Cerebellar nuclear complex (tissue), 1 donor: ENCODE data around the gene KCNH8.

Source experiments
- DNase-seq, 2 experiments: peaks; one replicate each; lab custom pipeline; 2025; lab: John Stamatoyannopoulos, UW

Gene KCNH8

GRCh38 chr3:19250959-19251610 is 102.8 kb downstream of the KCNH8 start:
- DNase-seq = no peak

- DNase-seq = no peak
Observed at GRCh38 chr3:19254189-19254588, 105.9 kb downstream of the KCNH8 start.

GRCh38 chr3:19254784-19255338 is 106.6 kb downstream of the KCNH8 start:
- DNase-seq = no peak

- no peak for DNase-seq
Observed at GRCh38 chr3:19256313-19256712, 108.0 kb downstream of the KCNH8 start.

- DNase-seq = no peak
Observed at GRCh38 chr3:19263606-19264005, 115.3 kb downstream of the KCNH8 start.

- DNase-seq = no peak
Observed at GRCh38 chr3:19264424-19264823, 116.1 kb downstream of the KCNH8 start.

GRCh38 chr3:19267040-19267439 is 118.7 kb downstream of the KCNH8 start:
- no peak for DNase-seq

GRCh38 chr3:19270481-19270880 is 122.2 kb downstream of the KCNH8 start:
- no peak for DNase-seq

GRCh38 chr3:19272296-19272695 is 124.0 kb downstream of the KCNH8 start:
- no peak for DNase-seq

GRCh38 chr3:19273091-19273490 is 124.8 kb downstream of the KCNH8 start:
- no peak for DNase-seq

- DNase-seq = no peak
Observed at GRCh38 chr3:19274576-19274975, 126.3 kb downstream of the KCNH8 start.

GRCh38 chr3:19284974-19285373 is 136.7 kb downstream of the KCNH8 start:
- DNase-seq = no peak

GRCh38 chr3:19293295-19293694 is 145.0 kb downstream of the KCNH8 start:
- no peak for DNase-seq

- DNase-seq = no peak
Observed at GRCh38 chr3:19295208-19295607, 146.9 kb downstream of the KCNH8 start.

- DNase-seq = no peak
Observed at GRCh38 chr3:19331931-19332330, 183.6 kb downstream of the KCNH8 start.

GRCh38 chr3:19334120-19334519 is 185.8 kb downstream of the KCNH8 start:
- DNase-seq = no peak

- no peak for DNase-seq
Observed at GRCh38 chr3:19338769-19339168, 190.5 kb downstream of the KCNH8 start.

GRCh38 chr3:19342389-19342788 is 194.1 kb downstream of the KCNH8 start:
- DNase-seq = no peak

- no peak for DNase-seq
Observed at GRCh38 chr3:19346759-19347158, 198.4 kb downstream of the KCNH8 start.

GRCh38 chr3:19347671-19348070 is 199.4 kb downstream of the KCNH8 start:
- no peak for DNase-seq

- DNase-seq = no peak
Observed at GRCh38 chr3:19348500-19348899, 200.2 kb downstream of the KCNH8 start.

GRCh38 chr3:19348941-19349564 is 200.7 kb downstream of the KCNH8 start:
- no peak for DNase-seq

GRCh38 chr3:19357947-19358346 is 209.6 kb downstream of the KCNH8 start:
- DNase-seq = no peak

GRCh38 chr3:19363071-19363470 is 214.8 kb downstream of the KCNH8 start:
- no peak for DNase-seq
